Anterior cingulate cortex (tissue), 58 donors: Measurements from ENCODE around the gene ATF3.
"Not testable (repeated sequence)": the region's sequence is repeated elsewhere in the genome, so short reads cannot be mapped to it uniquely, and the experiment has no call there.

Experiments
- DNase-seq, 58 donors: peaks; one replicate each; lab custom pipeline; 2025; lab: John Stamatoyannopoulos, UW

The ATF3 gene

DNA sequence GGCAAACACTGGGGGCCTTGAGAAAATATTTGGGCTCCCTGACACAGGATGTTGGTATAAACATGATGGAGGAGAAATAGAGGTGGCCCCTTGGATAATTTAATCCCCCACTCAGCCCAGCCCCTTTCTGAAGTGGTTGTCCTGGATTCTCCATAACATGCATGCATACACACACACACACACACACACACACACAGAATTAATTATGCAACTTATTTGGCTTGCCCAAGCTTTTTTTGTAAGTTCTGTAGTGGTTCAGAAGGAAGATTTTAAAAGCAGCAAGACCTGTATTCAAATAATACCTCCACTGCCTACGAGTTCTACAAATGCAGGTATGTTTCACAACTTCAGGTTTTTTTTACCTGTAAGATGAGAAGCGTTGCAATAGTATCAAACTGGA lies 15.0 kb downstream of the ATF3 start:
- no peak for DNase-seq

DNA sequence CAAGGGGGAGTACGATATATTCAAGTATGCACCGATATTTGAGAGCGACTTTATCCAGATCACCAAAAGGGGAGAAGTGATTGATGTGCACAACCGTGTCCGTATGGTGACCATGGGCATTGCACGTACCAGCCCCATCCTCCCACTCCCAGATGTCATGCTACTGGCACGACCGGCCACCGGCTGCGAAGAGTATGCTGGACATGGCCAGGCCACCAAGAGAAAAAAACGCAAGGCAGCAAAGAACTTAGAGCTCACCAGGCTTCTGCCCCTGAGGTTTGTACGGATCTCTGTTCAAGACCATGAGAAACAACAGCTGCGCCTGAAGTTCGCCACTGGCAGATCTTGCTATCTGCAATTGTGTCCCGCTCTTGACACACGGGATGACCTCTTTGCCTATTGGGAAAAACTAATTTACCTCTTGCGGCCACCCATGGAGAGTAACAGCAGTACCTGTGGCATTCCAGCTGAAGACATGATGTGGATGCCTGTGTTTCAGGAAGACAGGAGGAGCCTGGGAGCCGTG lies 16.5 kb downstream of the ATF3 start:
- DNase-seq: no peak

- DNase-seq: no peak
Observed at GRCh38 chr1:212625781-212626450, 17.4 kb downstream of the ATF3 start.

GRCh38 chr1:212628046-212628445 lies 19.5 kb downstream of the ATF3 start:
- no peak for DNase-seq

DNA sequence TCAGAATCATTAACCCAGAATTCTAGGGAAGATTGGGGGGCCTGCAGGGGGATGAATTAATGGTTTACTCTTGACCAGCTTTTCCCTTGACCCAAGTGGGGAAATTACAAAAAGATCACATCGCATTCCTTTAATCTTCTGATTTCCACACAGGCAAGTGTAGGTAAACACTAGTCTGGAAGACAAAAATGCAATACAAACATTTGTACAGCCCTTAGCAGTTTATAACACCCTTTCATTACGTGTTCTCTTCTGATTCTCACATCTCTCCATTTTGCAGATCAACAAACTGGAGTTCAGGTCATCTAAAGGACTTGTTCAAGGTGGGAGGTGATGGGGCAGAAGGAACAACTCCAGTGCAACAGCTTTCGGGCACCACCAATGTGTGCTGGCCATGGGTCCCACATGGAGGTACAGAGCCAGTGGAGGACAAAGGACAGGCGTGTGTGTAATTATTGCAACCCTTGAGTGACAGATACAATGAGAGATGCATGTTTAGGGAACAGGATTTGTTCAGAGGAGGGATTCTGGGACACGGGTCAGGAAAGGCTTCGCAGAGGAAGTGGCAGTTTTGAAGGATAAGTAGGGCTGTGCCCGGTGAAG lies 20.4 kb downstream of the ATF3 start:
- no peak for DNase-seq

DNA sequence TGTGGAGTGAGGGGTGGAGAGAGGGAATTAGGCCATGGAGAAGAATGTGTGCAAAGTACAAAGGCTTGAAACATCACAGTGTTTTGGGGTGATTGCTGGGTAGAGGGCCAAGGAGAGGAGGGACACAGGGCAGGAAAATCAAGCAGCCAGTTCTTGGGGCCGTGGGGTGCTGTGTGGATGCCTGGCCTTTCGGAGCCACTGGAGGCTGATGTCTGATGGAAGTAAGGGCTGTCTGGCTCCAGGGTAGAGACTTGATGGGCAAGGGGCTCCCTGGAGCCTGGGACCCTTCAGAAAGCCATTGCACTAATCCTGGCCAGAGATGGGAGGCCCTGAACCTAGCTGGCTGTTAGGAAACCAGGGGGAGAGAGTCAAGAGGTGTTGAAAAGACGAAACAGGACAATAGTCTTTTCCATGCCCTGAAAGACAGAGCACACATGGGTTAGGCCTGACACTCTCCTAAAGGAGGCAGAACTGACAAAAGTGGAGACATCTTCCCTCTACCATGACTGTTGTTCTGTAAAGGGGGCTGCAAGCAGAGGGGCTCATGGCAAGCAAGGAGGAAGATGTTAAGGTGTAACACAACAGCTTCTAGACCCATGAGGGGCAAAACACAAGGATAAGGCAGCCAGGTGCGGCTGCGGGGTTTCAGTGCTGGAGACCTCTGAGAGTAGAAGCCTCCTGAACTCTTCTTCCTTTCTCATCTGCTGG lies 21.0 kb downstream of the ATF3 start:
- no peak for DNase-seq

GRCh38 chr1:212630158-212630900 lies 21.8 kb downstream of the ATF3 start:
- DNase-seq: peak in 40 of 58 donors; percentile 10 to 58 (median 28)

DNA sequence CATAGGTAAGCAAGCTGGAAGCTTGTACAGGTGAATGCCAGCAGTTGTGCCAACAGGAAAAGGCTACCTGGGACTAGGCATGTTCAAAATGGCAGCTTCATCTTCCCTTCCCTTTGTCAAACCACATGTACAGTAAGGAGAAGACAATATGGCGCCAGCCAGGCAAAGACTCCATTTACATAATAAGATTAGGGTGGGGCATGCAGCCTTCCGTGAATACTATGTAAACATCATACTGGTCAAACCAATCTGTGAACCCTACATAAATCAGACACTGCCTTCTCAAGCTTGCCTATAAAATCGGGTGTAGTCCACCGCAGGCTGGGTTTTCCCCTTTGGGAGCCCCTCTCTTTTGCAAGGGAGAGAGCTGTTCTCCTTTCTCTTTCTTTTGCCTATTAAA lies 24.6 kb downstream of the ATF3 start:
- DNase-seq: no peak

DNA sequence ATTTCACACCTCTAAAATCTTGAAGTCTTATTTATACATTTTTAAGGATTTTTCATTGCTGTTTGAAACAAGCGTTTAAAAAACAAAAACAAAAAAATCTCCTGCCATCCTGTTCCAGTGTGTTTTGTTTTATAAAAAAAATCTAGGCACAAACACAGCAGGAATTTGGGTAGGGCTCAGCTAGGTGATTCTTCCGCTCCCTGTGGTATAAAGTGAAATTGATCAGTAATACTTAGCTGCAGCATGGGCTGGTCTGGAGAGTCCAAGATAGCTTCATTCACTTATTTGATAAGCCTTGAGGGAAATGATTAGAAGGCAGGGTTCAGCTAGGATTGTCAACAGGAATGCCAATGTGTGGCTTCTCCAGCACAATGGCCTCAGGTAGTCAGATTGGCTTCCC lies 25.7 kb downstream of the ATF3 start:
- DNase-seq: no peak

GRCh38 chr1:212635141-212635631 lies 26.6 kb downstream of the ATF3 start:
- no peak for DNase-seq

DNA sequence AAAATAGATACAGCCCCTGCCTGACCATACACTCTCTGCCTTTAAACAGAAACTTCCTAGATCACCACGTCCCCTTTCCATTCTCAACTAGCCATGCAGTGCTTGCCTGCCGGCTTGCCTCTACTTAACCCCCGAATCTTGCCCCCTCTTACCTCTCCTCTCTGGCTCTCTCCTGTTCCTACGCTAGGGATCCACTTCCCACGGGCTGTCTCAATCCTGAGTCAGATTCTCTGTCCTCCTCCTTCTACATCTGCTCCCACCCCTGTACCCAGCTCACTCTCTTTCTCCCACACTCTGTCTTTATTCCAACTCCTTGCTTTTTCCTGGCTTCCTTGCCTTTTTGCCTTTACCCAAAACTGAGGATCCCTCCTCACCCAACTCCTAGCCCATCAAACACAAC lies 29.3 kb downstream of the ATF3 start:
- DNase-seq: peak in 15 of 58 donors; percentile 2 to 52 (median 22)

DNA sequence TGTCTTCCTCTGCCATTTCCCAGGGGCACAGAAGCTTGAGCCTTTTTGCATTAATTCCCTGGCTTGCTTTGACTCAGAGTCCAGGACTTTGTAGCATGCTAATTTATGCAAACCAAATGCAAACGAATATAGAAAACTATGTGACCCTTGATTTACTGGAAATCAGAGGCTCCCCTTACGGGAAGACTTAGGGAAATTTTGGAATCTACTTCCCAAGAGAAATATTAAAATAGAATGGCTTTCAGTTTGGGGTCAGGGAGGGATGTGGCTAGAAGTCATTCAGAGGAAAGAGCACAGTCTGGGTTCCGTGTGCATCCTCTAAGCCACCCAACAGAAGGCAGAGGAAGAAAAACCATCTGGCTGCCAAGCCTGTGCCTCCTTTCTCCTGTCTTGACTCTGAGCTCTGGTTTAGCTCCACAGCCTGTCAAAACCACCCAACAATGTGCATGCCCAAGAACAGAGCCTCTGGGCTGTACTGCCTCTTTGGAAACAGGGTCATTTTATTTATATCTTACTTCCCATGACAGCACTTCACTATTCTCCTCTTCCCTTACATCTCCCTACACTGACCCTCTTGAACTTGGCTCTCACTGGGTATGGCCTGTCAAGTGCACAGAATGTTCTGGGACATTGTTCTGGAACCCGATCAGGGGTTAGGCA lies 30.1 kb downstream of the ATF3 start:
- DNase-seq: peak in 7 of 58 donors; percentile 7 to 43 (median 25)

- not testable (repeated sequence) for DNase-seq
Observed at GRCh38 chr1:212639524-212639923, 31.0 kb downstream of the ATF3 start.

- DNase-seq: no peak
Observed at GRCh38 chr1:212640223-212640878, 31.8 kb downstream of the ATF3 start.

DNA sequence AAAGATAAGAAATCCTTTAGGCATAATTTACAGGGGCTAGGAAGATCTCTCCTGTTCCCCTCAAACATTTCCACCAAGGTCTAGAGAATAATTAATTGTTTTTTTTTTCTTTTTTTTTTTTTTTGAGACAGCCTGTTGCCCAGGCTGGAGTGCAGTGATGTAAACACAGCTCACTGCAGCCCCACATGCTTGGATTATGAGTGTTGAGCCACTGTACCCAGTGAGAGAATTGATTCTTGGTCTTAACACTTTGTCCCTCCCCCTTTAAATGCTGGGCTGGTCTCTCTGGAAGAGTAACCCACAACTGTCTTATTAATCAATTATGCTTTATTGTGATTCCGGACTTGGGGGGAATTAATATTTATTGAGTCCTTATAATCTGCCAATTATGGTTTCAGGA lies 33.4 kb downstream of the ATF3 start:
- DNase-seq: no peak

GRCh38 chr1:212643877-212644276 lies 35.3 kb downstream of the ATF3 start:
- DNase-seq: no peak

GRCh38 chr1:212644866-212645545 lies 36.4 kb downstream of the ATF3 start:
- DNase-seq: no peak

DNA sequence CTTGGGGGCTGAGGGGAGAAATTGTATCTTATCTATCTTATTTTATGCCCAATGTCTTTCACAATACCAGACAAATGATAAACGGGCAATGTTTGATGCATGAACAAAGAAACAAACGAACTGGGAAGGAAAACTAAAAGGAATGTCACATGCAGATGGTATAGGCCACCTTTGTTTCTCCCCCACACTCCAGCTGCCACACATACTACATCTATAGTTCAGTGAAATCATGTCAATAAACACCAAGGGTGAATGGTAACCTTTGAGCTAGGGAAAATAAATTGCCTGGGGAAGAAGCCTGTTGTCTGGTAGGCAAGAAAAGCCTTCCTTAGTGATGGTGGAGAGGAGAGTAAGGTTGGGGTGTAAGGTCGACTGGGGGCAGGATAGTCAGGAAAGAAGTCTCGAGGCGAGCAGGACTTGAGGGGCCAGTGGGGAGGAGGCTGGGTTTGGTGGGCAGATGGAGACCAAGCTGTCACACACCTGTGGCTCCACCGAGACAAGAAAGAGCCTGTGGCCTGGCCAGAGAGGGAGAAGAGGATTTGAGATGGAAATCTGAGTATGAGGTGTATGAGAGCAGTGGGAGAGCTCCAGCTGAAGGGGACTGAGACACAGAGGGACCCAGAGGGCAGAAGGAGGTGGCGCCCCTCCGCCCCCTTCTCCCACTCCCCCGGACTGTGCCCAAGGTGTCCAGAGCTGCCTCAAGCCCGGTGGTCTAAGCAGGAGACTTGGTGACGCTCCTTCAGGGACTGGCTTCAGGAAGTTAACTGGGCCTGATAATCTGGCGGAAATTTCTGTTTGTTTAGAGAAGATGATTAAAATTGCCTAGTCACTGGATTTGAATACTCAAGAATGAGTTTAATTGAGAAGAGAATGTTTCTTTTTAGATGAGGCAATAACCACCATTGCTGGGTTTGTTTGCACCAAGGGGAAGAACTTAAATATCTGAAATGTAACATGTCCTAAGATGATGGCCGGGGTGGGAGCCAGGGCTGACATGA lies 37.3 kb downstream of the ATF3 start:
- no peak for DNase-seq
